Measurements from ENCODE around the gene SERGEF.

Gene SERGEF

GRCh38 chr11:17852246-17852645 is 160.6 kb downstream of the SERGEF start:
- DNase-seq: no peak

GRCh38 chr11:17851697-17852096 is 161.2 kb downstream of the SERGEF start:
- no peak for DNase-seq

GRCh38 chr11:17850336-17850735 is 162.5 kb downstream of the SERGEF start:
- DNase-seq: no peak

GRCh38 chr11:17848715-17849114 is 164.1 kb downstream of the SERGEF start:
- DNase-seq: no peak

DNA sequence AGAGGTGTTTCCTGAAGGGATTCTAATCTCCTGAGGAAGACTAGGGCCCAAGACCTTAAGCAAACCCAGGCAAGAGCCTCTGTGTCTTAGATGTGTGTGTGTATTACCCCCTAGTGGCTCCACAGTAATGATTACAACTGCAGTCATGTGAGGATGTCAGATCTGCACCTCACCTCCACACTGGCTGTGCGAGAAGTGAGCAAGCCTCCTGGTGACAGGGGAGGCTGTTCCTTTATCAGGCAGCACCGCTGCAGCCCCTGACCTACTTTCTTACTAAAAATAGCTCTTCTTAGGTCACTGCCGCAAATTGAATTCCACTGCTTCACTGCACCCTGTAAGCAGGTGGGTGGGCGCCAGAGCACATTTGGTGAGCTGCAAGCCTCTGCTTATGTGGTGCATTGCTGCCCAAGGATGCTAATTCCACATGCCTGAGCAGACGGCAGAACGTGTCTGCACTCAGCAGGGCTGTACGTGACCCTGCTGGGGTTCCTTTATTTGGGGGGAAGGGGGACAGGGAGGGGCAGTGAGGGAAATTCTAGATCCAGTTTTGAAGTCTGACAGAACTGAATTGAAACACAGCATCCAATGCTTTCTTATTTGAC is 165.9 kb downstream of the SERGEF start:
- DNase-seq: no peak

DNA sequence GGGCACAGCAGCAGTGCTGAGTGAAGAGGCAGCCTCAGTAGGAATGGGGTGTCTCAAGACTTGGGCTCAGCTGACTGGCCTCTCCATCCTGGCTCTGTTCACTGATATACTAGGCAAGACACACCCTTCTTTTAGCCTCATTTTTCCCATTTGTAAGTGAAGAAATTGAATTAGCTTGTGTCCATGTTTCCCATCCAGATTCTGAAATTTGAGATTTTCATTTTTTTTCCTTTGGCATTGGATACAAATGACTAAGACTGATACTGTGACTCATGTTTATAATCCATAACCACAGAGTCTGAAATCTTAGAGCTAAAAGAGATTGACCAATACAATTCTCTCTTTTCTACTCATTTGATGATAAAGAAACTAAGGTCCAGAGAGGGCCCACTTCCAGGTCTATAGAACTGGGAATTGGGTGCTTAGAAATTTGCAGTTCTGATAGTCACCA is 167.4 kb downstream of the SERGEF start:
- no peak for DNase-seq

DNA sequence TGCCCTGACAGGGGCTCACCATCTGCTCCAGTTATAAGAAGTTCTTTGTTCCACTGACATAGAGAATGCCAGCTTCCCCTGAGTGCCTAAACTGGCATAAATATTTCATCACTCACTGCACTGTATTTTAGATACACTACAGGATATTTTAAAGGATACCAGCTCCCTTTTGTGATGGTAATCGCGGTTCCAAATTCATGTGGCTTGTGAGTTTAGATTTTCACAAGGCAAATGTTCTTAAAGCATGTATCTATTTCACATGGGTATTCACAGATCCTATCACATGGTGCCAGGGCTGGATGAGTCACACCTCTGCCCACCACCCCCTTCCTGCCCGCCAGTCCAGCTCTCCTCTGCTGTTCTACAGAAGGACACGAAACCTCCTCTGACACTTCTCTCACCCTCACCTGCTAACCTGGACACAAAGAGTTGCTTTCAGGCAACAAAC is 172.7 kb downstream of the SERGEF start:
- DNase-seq: no peak

GRCh38 chr11:17839450-17839849 is 173.4 kb downstream of the SERGEF start:
- no peak for DNase-seq

GRCh38 chr11:17838102-17838501 is 174.7 kb downstream of the SERGEF start:
- no peak for DNase-seq

- no peak for DNase-seq
These were observed 181.0 kb downstream of the SERGEF start for GRCh38 chr11:17831883-17832282.

GRCh38 chr11:17831228-17831627 is 181.6 kb downstream of the SERGEF start:
- DNase-seq: no peak

DNA sequence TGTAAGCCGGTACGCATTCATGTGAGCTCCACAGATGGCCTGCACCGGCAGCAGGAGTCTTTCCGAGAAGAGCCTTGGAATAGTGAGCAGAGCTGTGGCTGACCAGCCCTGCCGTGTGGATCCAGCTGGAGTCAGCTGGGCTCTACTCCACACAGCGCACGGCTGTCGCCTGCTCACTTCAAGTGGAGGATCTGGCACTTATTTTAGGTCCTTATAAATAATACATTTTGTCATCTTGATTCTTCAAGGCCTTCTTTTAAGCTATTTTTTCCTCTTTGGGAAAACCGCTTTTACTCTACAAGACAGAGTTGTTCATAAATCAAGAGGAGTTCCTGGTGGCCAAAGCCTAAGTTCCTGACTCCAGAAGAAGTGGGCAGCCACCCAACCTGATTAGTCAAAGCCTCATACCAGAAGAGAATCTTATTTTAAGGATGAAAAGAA is 184.5 kb downstream of the SERGEF start:
- DNase-seq: no peak

GRCh38 chr11:17827006-17827405 is 185.8 kb downstream of the SERGEF start:
- DNase-seq: no peak

GRCh38 chr11:17822401-17822781 is 190.5 kb downstream of the SERGEF start:
- no peak for DNase-seq

- DNase-seq: no peak
These were observed 191.0 kb downstream of the SERGEF start for GRCh38 chr11:17821648-17822400.

DNA sequence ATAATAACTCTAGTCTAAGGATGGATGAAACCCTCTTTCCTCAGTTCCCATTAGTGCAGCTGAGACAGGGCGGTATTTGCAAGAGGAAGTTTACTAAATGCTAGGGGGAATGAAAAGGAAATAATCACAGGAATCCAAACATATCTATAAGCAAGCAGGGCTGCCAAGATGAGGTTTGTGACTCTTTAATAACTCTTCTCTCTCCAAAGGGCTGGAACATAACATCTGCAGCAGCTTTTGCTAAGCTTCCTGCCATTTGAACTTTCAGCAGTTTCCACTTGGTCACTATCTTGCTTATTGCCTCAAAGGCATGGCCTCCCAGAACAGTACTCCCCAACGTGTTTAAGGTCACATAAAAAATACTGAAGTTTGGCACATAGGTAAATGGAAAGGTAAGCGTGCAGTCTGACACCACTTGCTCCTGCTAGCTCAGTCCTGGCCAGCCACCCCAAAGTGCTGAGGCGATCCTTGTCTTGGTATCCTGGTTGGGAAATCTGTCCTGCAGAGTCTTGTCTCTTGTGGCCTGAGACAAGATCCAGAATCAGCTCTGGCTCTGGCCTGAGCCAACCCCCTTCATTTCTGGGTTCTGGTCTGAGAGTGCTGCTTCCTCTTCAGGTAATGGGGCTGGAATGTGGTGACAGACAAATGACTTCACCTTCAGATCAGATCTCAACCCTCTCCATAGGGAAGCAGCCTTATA is 196.5 kb downstream of the SERGEF start:
- DNase-seq: no peak

GRCh38 chr11:17814546-17814945 is 198.3 kb downstream of the SERGEF start:
- DNase-seq: no peak

GRCh38 chr11:17813391-17814059 is 199.3 kb downstream of the SERGEF start:
- no peak for DNase-seq

- DNase-seq: no peak
These were observed 200.0 kb downstream of the SERGEF start for GRCh38 chr11:17812865-17813187.

DNA sequence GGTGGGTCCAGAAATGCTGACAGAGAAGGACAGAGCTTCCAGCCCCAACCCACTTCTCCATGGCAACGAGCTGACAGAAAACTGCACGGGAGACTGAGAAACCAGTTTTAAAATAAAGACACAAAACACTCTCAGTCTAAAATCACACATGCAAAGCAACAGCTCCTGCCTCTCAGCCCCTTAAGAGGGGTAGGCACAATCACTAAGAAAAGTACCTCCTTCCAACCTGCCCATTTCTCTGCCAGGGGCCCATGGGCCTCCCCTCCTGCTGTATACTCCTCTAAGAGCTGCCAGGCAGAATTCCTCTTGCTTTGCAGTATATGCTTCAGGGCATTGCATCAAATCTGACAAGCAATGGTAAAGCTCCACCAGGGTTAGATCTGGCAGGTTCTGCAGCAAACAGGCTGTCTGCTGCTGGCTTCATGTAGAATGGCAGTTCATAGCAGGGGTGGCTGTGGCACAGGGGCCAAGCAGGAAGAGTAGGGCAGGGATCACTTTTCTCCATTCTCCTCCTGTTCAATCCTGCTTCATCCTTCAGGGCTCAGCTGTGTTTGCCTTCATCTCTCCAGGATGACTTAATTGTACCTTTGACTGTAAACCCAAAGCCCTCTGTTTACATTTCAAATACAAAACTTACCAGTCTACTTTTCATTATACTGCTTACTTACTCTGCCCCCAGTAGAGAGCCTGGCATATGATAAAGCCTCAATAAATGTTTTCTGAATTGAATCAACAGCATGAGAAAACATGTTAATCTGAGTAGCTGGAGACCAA is 200.6 kb downstream of the SERGEF start:
- DNase-seq: no peak

GRCh38 chr11:17811352-17811751 is 201.5 kb downstream of the SERGEF start:
- no peak for DNase-seq

DNA sequence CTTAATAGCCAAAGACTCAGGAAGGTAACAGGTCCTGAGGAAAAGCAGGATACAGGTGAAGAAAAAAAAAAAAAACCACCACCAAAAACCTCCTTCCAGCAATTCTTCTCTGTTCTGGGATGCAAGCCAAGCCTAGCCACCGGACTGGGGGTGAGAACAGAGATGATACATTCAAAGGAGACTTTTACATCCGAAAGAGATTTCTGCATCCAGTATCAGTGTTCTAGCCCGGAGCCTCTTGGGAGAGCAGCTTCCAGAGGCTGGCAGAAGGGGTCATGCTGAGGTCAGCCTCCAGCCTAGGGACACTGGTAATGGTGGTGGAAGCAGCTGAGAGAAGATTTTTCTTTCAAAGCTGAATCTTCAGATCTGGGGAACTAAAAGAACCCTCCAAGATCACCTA is 202.1 kb downstream of the SERGEF start:
- no peak for DNase-seq

DNA sequence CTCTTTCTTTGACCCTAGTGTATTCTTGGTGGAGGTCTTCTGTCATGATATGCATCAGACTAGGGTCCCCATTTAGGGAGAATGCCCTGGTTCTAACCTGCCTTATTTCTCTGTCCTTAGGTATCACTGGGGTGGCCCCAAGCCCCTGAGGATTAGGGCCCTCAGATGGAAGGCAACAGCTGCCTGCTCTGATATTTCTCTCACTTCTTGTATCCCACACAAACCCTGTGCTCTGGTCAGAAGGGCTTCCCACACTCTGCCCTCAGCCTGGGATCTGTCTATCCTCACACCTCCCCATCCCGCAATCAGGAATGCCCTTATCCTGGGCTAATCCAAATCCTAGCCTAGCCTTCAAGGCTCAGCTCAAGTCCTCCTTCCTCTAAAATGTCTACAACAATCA is 202.8 kb downstream of the SERGEF start:
- DNase-seq: no peak

Data from activated effector memory CD4-positive, alpha-beta T cell treated with anti-CD3 and anti-CD28 coated beads, Interleukin-2, amount 50 U/mL, for 16 hours (primary cell).